ENCODE results near the gene AMFR. TPM values are rescaled to one million over a fixed set of nuclear protein-coding genes. Genes with fewer than 3 reads are reported as not detected.
A peak's percentile ranks its signal among the peaks of the same experiment; 100 is the strongest.

Gene AMFR
- total RNA-seq, 4 donors from 2014 or later = 172 to 216 (median 194) TPM

DNA sequence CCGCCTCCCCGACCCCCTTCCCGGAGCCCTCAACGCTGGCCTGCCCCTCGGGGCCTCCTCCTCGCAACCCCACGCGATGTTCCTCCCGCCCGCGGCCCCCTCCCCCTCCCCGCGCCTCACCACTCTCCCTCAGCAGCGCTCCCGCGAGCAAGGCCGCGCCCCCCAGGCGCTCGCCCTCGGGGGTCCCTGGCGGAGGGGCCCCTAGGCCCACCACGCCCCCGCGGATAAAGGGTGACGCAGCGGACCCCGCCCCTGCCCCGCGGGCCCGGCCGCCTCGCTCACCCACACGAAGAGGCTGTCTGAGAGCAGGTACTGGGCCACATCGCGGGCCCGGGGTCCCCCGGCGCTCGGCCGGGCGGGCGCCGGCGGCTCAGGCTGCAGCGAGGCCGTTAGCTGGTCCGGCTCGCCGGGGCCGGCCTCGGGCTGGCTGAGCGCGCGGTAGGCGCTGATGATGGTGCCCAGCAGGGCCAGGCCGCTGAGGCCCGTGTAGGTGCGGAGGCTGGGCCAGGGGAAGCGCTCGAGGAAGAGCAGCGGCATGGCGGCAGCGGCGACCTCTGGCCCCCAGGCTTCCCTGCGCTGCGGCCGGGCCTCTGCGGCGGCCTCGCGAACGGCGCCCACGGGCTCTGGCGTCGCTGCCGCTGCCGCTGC is 430 bp downstream of the AMFR start:
- H3K4me1 ChIP-seq = peaks cover 0 to 49% (median 8%) of the 10 kb centered on the region in 3 donors
- H3K9me3 ChIP-seq = no peaks in the 10 kb centered on the region
- H3K27ac ChIP-seq = peak overlapping the region; percentile 71 to 96 (median 95)
- TF ChIP-seq POLR2A (IDR thresholded peaks at IDR 0.05) (peak in 1 of 2 donors; percentile 36), EP300 (IDR thresholded peaks at IDR 0.05) (no peak)
- peak overlapping the region; percentile 93 to 96 for H3K4me3 ChIP-seq
- H3K27me3 ChIP-seq = no peaks in the 10 kb centered on the region
- ATAC-seq = peak; percentile 65
- peaks cover 0 to 4% of the 10 kb centered on the region in 2 donors for H3K36me3 ChIP-seq
- WGBS, 2 donors (ENCODE audit: low coverage in 1 of 2) = no CpG with 5 or more reads among the region's 79 CpGs

DNA sequence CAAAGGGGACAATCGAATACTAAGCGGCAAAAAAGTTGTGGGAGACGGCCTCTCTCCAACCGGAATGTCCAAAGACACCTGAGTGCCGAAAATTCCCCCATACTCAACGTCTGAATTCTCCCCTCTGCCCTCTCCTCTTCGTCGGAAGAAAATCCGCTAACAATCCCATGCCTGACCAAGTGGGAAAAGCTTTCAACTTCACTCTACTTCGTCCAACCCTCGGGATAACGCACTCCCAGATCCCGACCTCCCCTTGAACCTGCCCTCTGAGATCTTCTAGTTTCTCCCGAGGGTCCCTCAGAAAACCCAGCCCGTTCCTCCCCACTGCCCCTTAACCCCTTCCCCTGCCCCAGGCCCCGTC is 961 bp downstream of the AMFR start:
- Histone ChIP-seq H3K27ac (peak overlapping the region; percentile 71 to 96 (median 95)), H3K4me1 (peaks cover 0 to 53% (median 8%) of the 10 kb centered on the region in 3 donors), H3K36me3 (no peaks in the 10 kb centered on the region), H3K9me3 (no peaks in the 10 kb centered on the region), H3K27me3 (no peaks in the 10 kb centered on the region), H3K4me3 (peak overlapping the region; percentile 93 to 96)
- ATAC-seq = no peak
- 0% methylated on average over 10 to 15 of the region's 16 CpGs for WGBS, 2 donors (ENCODE audit: low coverage in 1 of 2)
- TF ChIP-seq EP300 (IDR thresholded peaks at IDR 0.05) (no peak), POLR2A (IDR thresholded peaks at IDR 0.05) (no peak), POLR2AphosphoS5 (IDR thresholded peaks at IDR 0.05) (no peak)
- TF ChIP-seq, protein P1, sequence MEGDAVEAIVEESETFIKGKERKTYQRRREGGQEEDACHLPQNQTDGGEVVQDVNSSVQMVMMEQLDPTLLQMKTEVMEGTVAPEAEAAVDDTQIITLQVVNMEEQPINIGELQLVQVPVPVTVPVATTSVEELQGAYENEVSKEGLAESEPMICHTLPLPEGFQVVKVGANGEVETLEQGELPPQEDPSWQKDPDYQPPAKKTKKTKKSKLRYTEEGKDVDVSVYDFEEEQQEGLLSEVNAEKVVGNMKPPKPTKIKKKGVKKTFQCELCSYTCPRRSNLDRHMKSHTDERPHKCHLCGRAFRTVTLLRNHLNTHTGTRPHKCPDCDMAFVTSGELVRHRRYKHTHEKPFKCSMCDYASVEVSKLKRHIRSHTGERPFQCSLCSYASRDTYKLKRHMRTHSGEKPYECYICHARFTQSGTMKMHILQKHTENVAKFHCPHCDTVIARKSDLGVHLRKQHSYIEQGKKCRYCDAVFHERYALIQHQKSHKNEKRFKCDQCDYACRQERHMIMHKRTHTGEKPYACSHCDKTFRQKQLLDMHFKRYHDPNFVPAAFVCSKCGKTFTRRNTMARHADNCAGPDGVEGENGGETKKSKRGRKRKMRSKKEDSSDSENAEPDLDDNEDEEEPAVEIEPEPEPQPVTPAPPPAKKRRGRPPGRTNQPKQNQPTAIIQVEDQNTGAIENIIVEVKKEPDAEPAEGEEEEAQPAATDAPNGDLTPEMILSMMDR (IDR thresholded peaks at IDR 0.05) = no peak

DNA sequence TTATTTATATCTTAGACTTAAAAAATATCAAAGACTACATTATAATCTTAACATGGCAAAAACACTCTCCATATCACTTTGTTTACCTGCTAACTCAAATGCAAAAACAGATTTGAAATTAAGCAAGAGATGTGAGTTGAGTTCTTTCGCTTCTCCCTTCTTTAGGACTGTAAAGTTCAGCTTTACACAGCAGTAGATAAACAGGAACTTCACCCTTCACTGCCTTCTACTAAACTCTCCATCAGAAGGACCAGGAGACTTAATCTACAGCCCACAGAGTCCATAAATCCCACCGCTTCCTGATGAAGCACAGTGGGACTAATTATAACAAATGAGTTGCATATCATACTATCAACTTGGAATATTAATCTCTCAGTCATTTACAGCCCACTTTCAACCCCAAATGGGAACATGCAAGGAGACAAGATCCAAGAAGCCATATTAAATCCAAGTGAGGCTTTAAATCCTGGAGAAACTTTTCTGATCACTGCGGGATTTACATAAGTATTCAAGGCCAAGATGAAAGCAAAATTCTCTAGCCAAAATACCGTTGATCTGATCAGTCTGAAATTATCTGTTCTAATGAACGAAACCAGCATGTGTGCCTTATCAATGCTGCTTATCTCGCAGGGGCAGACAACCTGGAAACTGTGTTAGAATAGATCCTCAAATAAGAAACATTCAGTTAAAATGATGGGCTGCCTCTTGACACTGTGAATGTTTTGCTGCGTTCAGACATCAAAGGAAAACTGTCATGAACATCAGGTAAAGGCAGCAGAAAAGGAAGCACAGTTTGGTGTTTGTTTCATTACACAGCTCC is 1.6 kb downstream of the AMFR start:
- Histone ChIP-seq H3K27ac (peak overlapping the region in 3 of 4 donors; percentile 94 to 96 (median 96)), H3K27me3 (no peaks in the 10 kb centered on the region), H3K4me1 (peaks cover 0 to 59% (median 8%) of the 10 kb centered on the region in 3 donors), H3K36me3 (no peaks in the 10 kb centered on the region), H3K4me3 (peak overlapping the region; percentile 93 to 96), H3K9me3 (no peaks in the 10 kb centered on the region)
- TF ChIP-seq POLR2AphosphoS5 (IDR thresholded peaks at IDR 0.05) (no peak), EP300 (IDR thresholded peaks at IDR 0.05) (no peak), POLR2A (IDR thresholded peaks at IDR 0.05) (no peak)
- TF ChIP-seq, protein P1 (IDR thresholded peaks at IDR 0.05) = no peak
- 24 to 25% methylated on average over 7 of the region's 7 CpGs for WGBS, 2 donors (ENCODE audit: low coverage in 1 of 2)
- no peak for ATAC-seq

DNA sequence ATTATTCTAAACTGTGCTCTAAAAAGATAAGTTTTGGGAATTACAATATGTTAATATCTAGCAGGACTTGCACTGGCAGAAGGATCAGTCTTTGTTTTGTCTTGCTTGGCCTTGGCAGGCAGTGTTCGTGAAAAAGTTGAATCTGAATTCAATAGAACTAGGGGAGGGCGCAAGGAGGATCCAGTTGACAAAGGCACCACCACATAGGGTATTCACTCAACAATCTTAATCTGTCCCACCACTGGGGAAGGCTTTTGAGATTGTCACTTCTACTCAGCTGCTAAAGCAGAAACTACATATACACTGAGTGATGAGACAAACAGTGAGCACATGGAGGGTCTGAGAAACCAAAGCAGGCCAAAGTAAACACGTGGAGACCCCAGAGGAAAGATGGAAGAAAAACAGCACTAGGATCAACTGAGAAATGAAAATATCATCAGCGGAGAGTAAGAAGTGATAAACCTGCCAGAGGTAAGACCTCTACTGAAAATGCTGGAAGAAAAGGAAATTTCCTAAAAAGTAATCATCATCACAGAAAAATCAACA is 2.4 kb downstream of the AMFR start:
- TF ChIP-seq, protein P1 (IDR thresholded peaks at IDR 0.05) = no peak
- TF ChIP-seq POLR2A (IDR thresholded peaks at IDR 0.05) (no peak), EP300 (IDR thresholded peaks at IDR 0.05) (no peak), POLR2AphosphoS5 (IDR thresholded peaks at IDR 0.05) (no peak)
- Histone ChIP-seq H3K27me3 (no peaks in the 10 kb centered on the region), H3K27ac (peak overlapping the region in 1 of 4 donors; percentile 94), H3K4me3 (no peak overlapping the region), H3K9me3 (no peaks in the 10 kb centered on the region), H3K4me1 (peaks cover 0 to 60% (median 8%) of the 10 kb centered on the region in 3 donors), H3K36me3 (no peaks in the 10 kb centered on the region)
- 55 to 58% methylated on average over 3 to 4 of the region's 4 CpGs for WGBS, 2 donors (ENCODE audit: low coverage in 1 of 2)
- no peak for ATAC-seq

DNA sequence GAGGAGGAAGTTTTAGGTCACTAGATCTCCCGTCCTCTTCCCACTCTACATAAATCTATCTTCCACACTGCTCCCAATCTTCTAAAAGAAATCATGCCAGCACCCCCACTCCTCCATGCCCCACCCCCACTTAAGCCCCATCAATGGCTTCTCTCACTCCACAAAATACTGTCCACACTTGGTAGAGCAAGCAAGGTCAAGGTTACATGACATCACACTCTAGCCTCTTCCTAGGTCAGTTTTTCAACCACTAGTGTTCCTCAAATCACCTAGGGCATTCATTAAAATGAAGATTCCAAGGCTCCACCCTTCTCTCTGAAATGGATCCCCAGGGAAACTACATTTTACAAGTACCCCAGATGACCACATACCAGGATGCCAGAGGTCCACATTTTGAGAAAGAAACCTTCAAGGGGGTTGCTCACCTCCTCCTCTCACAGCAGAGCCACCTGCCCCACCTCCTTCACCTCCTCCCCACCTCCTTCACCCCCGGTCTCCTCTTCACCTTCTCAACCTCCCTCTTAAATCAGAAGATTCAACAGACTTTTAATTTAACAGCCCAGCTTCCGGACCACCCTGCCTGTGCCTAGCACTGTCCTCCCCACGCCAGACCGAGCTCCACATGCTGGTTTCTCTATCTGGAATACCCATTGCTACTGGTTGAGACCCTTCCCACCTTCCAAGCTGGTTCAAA is 3.2 kb downstream of the AMFR start:
- TF ChIP-seq, protein P1 (IDR thresholded peaks at IDR 0.05) = no peak
- TF ChIP-seq POLR2A (IDR thresholded peaks at IDR 0.05) (no peak), POLR2AphosphoS5 (IDR thresholded peaks at IDR 0.05) (no peak), EP300 (IDR thresholded peaks at IDR 0.05) (no peak)
- H3K9me3 ChIP-seq = no peaks in the 10 kb centered on the region
- H3K4me3 ChIP-seq = no peak overlapping the region
- WGBS, 2 donors (ENCODE audit: low coverage in 1 of 2) = 78 to 90% methylated on average over 2 to 5 of the region's 5 CpGs
- H3K27me3 ChIP-seq = no peaks in the 10 kb centered on the region
- H3K4me1 ChIP-seq = peaks cover 0 to 60% (median 8%) of the 10 kb centered on the region in 3 donors
- ATAC-seq = no peak
- H3K27ac ChIP-seq = no peak overlapping the region
- no peaks in the 10 kb centered on the region for H3K36me3 ChIP-seq
